Stromal cell of bone marrow (primary cell): ENCODE measurements around the gene ANKDD1A.

Experiments
- DNase-seq: peaks from one replicate; pipeline ENCODE4 v3.0.0-alpha.2; 2012; ENCODE audit warnings: low read depth

ANKDD1A gene

GRCh38 chr15:64923546-64923945 is 11.8 kb downstream of the ANKDD1A start:
- DNase-seq, result no peak

- DNase-seq, result no peak
Observed at GRCh38 chr15:64925335-64926330, 13.9 kb downstream of the ANKDD1A start.

GRCh38 chr15:64926661-64927060 is 15.0 kb downstream of the ANKDD1A start:
- no peak for DNase-seq

GRCh38 chr15:64928626-64929220 is 17.0 kb downstream of the ANKDD1A start:
- no peak for DNase-seq

- no peak for DNase-seq
Observed at GRCh38 chr15:64930019-64930652, 18.4 kb downstream of the ANKDD1A start.

GRCh38 chr15:64930778-64931371 is 19.2 kb downstream of the ANKDD1A start:
- DNase-seq, result no peak

- DNase-seq, result no peak
Observed at GRCh38 chr15:64931381-64931780, 19.7 kb downstream of the ANKDD1A start.

GRCh38 chr15:64934023-64934422 is 22.3 kb downstream of the ANKDD1A start:
- no peak for DNase-seq

- DNase-seq, result no peak
Observed at GRCh38 chr15:64938192-64938591, 26.5 kb downstream of the ANKDD1A start.

- DNase-seq, result no peak
Observed at GRCh38 chr15:64942356-64942755, 30.7 kb downstream of the ANKDD1A start.

GRCh38 chr15:64943512-64944225 is 32.0 kb downstream of the ANKDD1A start:
- no peak for DNase-seq

GRCh38 chr15:64944961-64945360 is 33.3 kb downstream of the ANKDD1A start:
- no peak for DNase-seq

- DNase-seq, result no peak
Observed at GRCh38 chr15:64947211-64947610, 35.5 kb downstream of the ANKDD1A start.

- DNase-seq, result no peak
Observed at GRCh38 chr15:64948916-64949315, 37.2 kb downstream of the ANKDD1A start.

- DNase-seq, result no peak
Observed at GRCh38 chr15:64949383-64950186, 37.9 kb downstream of the ANKDD1A start.

- DNase-seq, result no peak
Observed at GRCh38 chr15:64950888-64951287, 39.2 kb downstream of the ANKDD1A start.

GRCh38 chr15:64951777-64952418 is 40.2 kb downstream of the ANKDD1A start:
- no peak for DNase-seq

- no peak for DNase-seq
Observed at GRCh38 chr15:64954395-64954794, 42.7 kb downstream of the ANKDD1A start.

- DNase-seq, result no peak
Observed at GRCh38 chr15:64959128-64959527, 47.4 kb downstream of the ANKDD1A start.

- no peak for DNase-seq
Observed at GRCh38 chr15:64960153-64960552, 48.5 kb downstream of the ANKDD1A start.
